AG09319 (cell line): ENCODE data around the gene NES.
A peak's percentile ranks its signal among the peaks of the same experiment; 100 is the strongest.
"Not testable (repeated sequence)": the region's sequence is repeated elsewhere in the genome, so short reads cannot be mapped to it uniquely, and the experiment has no call there.

ENCODE experiments used
- DNase-seq: peaks from one replicate; pipeline ENCODE4 v3.0.0-alpha.2; 2010; ENCODE audit warnings: low read depth; ENCODE audit errors: extremely low read depth
- TF ChIP-seq, protein P1 (sequence below): IDR thresholded peaks from 2 replicates; pipeline ENCODE4 v1.5.1; 2011; ENCODE audit warnings: low read depth, mild to moderate bottlenecking, inconsistent platforms, low read length, moderate library complexity

Gene NES

DNA sequence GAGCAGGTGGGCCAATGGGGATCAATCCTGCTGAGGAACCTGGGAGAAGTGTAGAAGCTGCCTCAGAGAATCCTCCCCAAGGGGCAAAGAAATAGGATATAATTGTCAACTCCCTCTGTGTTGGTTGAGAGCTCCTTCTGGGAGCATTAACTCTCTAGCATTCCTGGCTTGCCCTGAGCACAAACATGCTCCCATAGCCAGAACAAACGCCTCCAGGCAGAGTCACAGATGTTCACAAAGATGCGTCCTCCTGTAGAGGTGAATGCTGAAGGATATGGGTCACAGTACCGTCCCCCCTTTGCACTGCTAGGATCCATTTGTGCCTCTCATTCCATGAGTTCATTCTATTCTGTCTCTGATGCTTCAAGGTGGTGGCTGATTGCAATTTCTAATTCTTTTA is 44.9 kb downstream of the NES start:
- DNase-seq, result no peak
- TF ChIP-seq, protein P1, sequence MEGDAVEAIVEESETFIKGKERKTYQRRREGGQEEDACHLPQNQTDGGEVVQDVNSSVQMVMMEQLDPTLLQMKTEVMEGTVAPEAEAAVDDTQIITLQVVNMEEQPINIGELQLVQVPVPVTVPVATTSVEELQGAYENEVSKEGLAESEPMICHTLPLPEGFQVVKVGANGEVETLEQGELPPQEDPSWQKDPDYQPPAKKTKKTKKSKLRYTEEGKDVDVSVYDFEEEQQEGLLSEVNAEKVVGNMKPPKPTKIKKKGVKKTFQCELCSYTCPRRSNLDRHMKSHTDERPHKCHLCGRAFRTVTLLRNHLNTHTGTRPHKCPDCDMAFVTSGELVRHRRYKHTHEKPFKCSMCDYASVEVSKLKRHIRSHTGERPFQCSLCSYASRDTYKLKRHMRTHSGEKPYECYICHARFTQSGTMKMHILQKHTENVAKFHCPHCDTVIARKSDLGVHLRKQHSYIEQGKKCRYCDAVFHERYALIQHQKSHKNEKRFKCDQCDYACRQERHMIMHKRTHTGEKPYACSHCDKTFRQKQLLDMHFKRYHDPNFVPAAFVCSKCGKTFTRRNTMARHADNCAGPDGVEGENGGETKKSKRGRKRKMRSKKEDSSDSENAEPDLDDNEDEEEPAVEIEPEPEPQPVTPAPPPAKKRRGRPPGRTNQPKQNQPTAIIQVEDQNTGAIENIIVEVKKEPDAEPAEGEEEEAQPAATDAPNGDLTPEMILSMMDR, result no peak

DNA sequence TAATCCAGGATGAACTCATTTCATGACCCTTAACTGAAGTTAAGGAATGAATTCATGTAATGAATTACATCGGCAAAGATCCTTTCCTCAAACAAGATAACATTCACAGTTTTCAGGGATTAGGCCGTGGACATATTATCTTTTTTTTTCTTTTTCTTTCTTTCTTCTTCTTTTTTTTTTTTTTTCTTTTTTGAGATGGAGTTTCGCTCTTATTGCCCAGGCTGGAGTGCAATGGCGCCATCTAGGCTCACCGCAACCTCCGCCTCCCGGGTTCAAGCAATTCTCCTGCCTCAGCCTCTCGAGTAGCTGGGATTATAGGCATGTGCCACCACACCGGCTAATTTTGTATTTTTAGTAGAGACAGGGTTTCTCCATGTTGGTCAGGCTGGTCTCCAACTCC is 46.1 kb downstream of the NES start:
- not testable (repeated sequence) for DNase-seq

GRCh38 chr1:156629823-156630449 is 47.3 kb downstream of the NES start:
- no peak for DNase-seq
- TF ChIP-seq, protein P1, result no peak

DNA sequence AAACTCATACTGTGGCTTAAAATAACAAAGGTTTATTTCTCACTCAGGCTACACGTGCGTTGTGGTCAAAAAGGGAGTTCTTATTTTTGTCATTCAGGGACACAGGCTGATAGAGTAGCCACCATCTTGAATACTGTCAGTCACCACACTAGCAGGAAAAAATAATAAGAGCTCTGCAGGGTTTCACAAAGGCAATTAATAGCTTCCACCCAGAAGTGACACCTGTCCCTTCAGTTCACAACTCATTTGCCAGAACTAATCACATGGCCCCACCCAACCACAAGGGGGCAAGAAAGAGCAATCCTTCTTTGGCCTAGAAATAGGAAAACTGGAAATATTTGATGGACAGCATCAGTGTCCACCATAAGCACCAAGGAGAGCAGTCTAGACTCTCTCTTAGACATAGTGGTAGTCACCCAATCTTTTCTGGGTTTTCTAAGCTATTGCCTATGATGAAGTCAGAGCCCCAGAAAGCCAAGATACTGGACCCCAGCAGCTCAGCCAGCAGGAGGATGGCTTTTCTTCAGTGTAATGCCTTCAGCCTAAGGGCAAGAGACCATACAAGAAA is 49.8 kb downstream of the NES start:
- TF ChIP-seq, protein P1, result peak; percentile 77
- DNase-seq, result no peak

GRCh38 chr1:156626079-156626438 is 51.1 kb downstream of the NES start:
- TF ChIP-seq, protein P1, result no peak
- DNase-seq, result no peak

DNA sequence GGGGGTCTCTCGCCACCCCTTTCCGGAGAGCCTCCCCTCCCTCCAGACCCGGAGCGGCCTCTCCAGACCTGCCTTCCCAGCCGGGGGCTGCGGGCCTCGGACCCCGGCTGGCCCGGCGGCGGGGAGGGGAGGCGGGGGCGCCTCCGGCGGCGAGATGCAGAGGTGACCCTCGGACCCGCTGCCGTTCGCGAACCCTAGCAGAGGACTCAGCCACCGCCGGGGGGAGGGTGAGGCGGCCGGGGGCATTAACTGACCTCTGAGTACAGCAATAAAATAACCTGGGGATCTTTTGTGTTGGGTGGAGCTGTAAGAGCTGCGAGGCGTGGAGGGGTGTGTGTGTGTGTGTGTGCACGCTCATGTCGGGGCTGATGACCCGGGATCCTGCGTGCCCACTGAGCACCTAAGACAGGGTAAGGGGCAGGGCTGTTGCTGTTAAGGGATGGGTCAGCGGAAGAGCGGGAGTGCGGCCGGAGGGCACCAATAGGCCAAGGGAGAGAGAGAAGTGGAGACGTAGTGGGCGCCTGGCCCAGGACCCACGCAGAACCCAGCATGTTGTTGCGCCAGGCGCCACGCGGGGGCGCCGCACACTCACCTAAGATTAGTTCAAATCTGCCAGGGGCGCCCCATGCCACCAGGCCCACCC is 51.6 kb downstream of the NES start:
- TF ChIP-seq, protein P1, result peak; percentile 78
- no peak for DNase-seq

DNA sequence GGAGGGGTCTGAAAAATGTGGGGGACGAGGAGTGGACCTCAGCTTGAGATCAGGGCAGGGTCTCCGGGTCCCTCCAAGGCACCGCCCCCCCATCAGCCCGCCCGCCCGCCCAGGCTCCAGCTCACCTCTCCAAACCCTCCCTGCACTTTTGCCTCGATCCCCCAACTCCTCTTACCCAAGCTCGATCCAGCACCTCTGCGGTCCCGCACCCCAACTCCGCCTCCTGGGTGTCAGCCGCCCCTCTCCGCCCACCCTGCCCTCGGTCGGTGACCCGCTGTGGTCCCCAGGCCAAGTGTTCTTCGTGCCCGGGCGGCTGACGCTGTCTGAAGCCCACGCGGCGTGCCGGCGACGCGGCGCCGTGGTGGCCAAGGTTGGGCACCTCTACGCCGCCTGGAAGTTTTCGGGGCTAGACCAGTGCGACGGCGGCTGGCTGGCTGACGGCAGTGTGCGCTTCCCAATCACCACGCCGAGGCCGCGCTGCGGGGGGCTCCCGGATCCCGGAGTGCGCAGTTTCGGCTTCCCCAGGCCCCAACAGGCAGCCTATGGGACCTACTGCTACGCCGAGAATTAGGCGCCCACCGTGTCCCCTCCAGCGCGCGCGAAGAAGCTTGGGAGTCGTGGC is 52.3 kb downstream of the NES start:
- TF ChIP-seq, protein P1, result no peak
- no peak for DNase-seq
